ENCODE results near the gene PEX14.

PEX14 gene

DNA sequence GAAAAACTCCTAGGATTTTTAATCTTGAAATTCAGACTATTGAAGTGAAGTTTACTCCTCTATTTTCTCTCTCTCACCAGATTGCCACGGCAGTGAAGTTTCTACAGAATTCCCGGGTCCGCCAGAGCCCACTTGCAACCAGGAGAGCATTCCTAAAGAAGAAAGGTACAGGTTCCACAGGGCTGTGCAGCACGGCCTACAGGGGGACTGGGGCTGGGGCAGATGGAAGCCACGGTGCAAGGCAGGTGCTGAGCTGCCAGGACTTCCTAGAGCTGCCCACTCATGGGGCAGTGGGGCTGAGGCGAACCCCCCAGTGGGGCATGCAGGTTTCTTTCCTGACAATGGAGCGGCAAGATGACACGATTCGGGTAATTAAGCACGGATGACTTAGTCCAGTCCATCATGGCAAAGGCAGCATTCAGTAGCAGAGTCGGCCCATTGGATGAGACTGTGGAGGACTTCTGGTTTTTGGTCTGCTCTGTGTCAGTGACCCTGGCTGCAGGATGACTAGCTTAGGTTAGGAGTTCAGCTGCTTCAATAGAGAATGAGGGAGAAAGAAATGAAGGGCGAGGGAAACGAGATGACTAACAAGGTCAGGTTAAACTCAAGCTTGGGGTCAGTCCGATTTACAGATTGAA is 61.5 kb downstream of the PEX14 start:
- Mint-ChIP-seq H3K27ac (no peak overlapping the region), H3K4me1 (peaks cover 4% of the 10 kb centered on the region), H3K36me3 (peaks cover 41% of the 10 kb centered on the region)

DNA sequence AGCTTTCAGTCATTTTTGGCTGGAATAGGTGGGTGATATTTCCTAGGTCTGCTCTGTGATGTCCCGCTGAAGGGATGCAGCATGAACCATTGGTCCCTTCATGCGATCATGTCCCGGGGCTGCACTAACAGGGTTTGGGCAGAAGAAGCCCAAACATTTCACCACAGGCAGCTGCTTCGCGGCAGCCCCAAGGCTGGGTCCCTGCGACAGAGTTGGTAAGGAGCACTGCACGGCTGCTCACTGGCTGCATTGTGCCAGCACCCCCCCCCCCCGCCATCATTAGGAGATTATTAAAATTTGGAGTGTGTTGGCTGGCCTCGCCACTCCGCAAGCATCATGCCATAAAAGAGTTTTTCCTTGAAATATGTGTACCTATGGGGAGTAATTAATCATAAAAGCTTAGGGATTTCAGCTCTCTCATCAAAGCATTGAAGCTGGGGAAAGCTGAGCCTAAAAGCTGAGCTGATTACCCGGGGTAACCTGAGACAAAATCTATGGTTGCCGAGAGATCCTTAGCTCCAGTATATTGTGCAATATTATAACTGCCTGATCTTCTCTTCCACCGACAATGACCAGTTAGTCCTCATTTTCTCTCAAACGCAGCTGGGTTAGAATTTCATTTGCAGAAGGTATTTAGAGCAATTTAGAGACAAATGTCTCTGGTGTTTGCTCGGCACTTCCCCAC is 62.5 kb downstream of the PEX14 start:
- ATAC-seq = no peak
- no peaks in the 10 kb centered on the region for H3K27me3 Mint-ChIP-seq
- no peaks in the 10 kb centered on the region for H3K9me3 Mint-ChIP-seq
- H3K4me1 Mint-ChIP-seq = peaks cover 4% of the 10 kb centered on the region
- H3K36me3 Mint-ChIP-seq = peaks cover 50% of the 10 kb centered on the region
- H3K4me3 Mint-ChIP-seq = no peak overlapping the region
- no peak overlapping the region for H3K27ac Mint-ChIP-seq

More for the DNA sequence above, 61.5 kb downstream of the PEX14 start:
- Mint-ChIP-seq H3K9me3 (no peaks in the 10 kb centered on the region), H3K4me3 (no peak overlapping the region), H3K27me3 (no peaks in the 10 kb centered on the region)
- no peak for ATAC-seq

DNA sequence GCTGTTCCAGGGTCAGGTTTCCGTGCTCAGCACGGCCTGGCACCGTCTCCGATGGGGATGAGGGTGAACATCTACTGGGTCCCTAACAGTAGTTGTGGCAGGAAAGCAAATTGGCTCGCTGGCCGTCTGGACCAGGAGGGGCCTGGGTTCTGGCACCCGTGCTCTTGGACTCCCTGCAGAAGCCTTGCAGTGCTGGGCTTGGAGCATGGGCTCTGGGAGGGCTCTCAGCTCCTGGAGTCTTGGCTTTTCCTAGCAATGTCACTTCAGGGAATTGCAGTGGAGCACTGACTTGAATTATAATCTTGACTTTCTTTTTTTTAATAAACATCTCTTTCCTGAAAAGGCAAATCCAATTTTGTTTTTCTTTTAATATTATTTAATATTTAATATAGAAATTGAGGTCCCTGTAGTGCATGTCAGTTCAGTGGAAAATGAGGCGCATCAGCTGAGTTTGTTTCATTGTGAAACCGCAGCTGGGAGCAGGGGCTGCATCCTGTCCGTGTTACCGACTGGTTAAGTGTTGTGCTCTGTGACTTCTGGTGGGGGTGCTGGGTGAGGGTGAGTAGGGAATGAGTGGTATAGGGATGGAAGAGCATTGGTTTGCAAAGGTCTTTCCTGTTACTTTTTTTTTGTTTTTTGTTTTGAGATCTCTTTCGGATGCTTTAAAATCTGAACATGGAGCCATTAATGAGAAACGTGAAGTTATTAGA is 64.1 kb downstream of the PEX14 start:
- Mint-ChIP-seq H3K27me3 (no peaks in the 10 kb centered on the region), H3K4me1 (peaks cover 4% of the 10 kb centered on the region), H3K36me3 (peaks cover 66% of the 10 kb centered on the region), H3K9me3 (no peaks in the 10 kb centered on the region), H3K27ac (no peak overlapping the region), H3K4me3 (no peak overlapping the region)
- ATAC-seq = no peak

DNA sequence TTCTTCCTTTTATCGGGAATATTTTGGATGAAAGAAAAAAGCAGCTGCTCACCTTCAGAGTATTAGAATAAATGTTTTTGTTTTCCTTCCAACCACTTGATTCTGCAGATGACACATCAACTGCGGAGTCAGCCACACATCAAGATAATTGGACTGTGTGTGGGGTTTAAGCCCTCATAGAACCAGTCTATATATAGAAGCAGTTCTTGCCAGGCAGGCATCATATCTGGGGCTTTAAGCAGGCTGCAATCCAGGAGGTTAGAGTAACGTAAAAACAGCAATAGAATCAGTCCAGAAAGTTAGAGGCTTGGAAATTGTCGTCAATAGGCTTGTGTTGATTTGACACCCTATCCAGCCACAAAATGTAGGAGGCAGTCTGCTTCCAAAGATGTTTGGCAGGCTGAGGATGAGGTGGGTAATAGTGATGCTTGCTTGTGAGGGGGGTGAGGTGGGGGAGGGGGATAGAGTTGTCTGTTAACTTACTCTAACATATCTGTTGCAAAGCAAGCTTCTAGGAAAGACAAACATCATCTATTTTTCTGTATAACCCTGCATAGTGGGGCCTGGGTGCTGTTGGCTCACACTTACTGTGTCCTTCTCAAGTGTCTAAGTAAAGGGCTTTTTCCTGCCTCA is 64.8 kb downstream of the PEX14 start:
- H3K27me3 Mint-ChIP-seq = no peaks in the 10 kb centered on the region
- H3K4me3 Mint-ChIP-seq = no peak overlapping the region
- peaks cover 73% of the 10 kb centered on the region for H3K36me3 Mint-ChIP-seq
- no peak overlapping the region for H3K27ac Mint-ChIP-seq
- no peak for ATAC-seq
- H3K9me3 Mint-ChIP-seq = no peaks in the 10 kb centered on the region
- H3K4me1 Mint-ChIP-seq = peaks cover under 1% of the 10 kb centered on the region

DNA sequence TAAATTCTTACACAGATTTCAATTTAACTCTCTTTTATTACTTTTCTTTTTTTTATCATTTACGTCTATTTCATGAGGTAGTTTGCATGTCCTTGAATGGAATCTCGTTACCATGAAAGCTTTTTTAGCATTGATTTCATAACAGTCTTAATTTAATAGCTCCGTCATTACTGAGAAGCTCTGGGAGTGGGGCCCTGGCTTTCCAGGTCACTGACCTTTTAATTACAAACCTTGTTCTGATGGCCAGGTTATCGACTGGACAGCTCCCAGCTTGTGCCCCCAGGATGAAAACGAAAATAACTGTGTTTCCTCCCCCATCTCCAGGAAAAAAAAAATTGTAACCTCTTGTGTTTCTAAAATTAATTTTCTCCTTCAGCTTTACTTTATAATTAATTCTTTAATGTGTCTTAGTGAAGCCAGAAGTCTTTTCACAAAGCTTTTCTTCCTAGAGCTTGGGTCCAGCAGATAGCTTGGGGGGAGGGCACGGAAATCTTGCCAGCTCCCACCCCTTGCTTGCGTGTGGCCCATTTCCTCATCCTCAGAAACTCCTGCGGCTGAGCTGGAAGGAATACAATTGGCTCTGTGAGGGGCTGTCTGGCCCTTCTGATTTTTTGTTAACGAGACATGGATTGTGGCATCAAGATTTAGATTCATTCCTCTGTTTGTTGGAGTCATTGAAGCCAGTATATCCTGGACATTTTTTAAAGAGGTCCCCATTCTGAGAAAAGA is 65.7 kb downstream of the PEX14 start:
- no peak for ATAC-seq
- Mint-ChIP-seq H3K4me1 (no peaks in the 10 kb centered on the region), H3K27ac (no peak overlapping the region), H3K9me3 (no peaks in the 10 kb centered on the region), H3K27me3 (no peaks in the 10 kb centered on the region), H3K4me3 (no peak overlapping the region), H3K36me3 (peaks cover 72% of the 10 kb centered on the region)

DNA sequence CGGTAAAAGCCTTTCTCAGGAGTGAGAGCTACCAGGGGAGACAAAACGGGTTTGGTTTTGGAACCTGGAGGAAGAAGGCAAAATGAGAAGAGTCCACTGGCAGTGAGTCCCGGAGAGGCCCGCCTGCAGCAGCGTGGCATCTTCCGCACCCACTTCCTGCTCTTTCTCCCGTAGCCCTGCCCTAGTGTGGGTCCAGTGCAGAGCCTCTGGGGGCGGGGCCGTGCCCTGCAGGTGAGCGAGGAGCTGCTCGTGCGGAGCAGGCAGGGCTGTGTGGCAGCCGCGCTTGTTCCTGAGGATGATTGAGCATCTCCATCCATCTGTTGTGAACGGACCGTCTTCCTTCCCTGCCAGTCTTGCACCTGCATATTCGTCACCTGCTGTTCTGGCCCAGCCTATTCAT is 66.5 kb downstream of the PEX14 start:
- H3K9me3 Mint-ChIP-seq = no peaks in the 10 kb centered on the region
- H3K36me3 Mint-ChIP-seq = peaks cover 64% of the 10 kb centered on the region
- no peak overlapping the region for H3K27ac Mint-ChIP-seq
- no peak for ATAC-seq
- no peak overlapping the region for H3K4me3 Mint-ChIP-seq
- H3K4me1 Mint-ChIP-seq = no peaks in the 10 kb centered on the region
- no peaks in the 10 kb centered on the region for H3K27me3 Mint-ChIP-seq

DNA sequence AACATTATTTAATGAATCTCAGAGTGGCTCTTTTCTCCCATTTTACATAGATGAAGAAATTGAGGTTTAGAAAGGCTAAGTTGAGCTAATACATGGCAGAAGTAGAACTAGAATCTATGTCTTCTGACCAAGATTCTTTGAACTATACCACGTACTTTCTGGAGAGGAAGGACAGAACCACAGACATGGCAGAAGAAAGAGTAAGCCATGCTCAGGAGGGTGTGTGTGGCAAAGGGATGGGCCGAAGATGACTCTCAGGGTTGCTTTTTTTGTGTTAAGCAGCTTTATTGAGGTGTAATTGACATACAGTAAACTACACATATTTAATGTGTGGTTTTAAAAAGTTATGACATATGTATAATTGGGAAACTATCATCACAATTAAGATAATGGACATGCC is 69.5 kb downstream of the PEX14 start:
- H3K27me3 Mint-ChIP-seq = no peaks in the 10 kb centered on the region
- peaks cover 56% of the 10 kb centered on the region for H3K36me3 Mint-ChIP-seq
- H3K27ac Mint-ChIP-seq = peak overlapping the region; percentile 24
- H3K4me1 Mint-ChIP-seq = no peaks in the 10 kb centered on the region
- no peak for ATAC-seq
- H3K9me3 Mint-ChIP-seq = no peaks in the 10 kb centered on the region
- no peak overlapping the region for H3K4me3 Mint-ChIP-seq

DNA sequence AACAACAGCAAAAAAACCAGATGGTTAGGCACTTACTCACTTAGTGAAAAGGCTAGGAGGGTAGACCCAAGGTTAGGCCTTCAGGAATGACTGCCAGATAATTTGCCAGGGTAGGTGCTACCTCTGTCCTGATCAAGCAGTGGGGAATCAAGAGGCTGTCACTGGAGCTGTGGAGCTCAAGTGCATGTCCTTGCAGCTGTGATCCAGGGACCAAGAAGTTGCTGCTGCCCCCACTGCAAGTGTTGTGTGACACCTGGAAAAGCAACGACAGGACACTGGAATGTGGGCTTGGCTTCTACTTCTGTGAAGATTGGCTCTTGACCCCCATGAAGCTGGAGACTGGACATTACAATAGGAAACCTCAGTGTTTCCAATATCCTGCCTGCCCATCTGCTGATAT is 72.1 kb downstream of the PEX14 start:
- Mint-ChIP-seq H3K4me1 (no peaks in the 10 kb centered on the region), H3K36me3 (peaks cover 40% of the 10 kb centered on the region), H3K27ac (no peak overlapping the region), H3K4me3 (no peak overlapping the region), H3K27me3 (no peaks in the 10 kb centered on the region), H3K9me3 (no peaks in the 10 kb centered on the region)
- ATAC-seq = no peak

DNA sequence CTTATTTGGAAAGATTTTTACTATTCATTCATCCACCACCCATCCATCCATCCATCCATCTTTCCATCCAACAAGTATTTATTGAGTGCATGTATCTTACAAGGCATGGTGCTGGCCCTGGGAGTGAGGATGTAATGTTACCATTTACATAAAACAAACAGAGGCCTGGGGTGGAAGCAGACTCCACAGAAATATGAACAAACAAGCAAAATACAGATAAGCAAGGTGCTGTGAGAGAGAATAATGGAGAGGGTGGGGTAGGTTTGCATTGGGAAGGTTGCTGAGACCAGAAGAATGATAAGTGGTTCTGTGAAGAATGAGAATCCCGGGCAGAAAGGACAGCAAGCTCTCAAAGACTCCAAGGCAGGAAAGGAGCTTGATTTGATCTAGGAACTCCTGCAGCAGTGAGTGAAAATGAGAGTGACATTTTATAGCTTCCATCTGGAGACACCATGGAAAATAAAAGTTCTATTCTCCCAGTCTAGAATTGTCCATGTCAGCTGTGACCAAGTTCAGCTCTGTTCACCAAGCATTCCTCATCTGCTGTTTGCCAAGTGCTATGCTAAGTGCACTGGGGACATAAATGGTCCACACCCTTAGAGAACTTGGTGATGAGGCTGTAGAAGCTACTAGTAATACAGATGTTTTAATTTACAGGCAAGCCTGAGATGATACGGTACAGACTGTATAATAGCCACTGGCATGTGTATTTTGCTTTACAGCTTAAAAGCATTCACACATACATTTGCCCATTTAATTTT is 75.3 kb downstream of the PEX14 start:
- ATAC-seq = no peak
- Mint-ChIP-seq H3K9me3 (peaks cover 5% of the 10 kb centered on the region), H3K4me1 (peaks cover 17% of the 10 kb centered on the region), H3K27me3 (no peaks in the 10 kb centered on the region), H3K27ac (no peak overlapping the region), H3K4me3 (no peak overlapping the region), H3K36me3 (peaks cover 28% of the 10 kb centered on the region)

DNA sequence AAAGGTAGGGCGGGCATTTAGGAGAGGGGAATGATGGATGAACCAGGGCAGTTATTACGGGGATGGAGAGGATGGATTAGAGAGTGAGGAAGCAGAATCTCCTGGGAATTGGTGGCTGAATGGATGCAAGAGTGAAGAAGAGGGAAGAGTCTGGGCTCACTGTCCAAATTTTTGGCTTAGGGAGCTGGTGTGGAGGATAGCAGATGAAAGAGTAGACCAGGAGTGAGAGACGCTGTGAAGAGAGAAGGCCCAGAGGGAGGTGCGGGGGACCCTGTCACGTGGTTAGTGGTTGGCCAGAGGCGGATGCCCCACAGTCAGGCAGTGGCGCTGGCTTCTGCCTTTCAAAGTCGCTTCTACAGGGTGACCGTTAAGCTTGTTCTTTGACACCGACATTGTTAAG is 78.4 kb downstream of the PEX14 start:
- ATAC-seq = no peak
- H3K27ac Mint-ChIP-seq = no peak overlapping the region
- H3K4me1 Mint-ChIP-seq = peaks cover 39% of the 10 kb centered on the region
- peaks cover 19% of the 10 kb centered on the region for H3K36me3 Mint-ChIP-seq
- H3K4me3 Mint-ChIP-seq = no peak overlapping the region
- H3K9me3 Mint-ChIP-seq = peaks cover 5% of the 10 kb centered on the region
- no peaks in the 10 kb centered on the region for H3K27me3 Mint-ChIP-seq

DNA sequence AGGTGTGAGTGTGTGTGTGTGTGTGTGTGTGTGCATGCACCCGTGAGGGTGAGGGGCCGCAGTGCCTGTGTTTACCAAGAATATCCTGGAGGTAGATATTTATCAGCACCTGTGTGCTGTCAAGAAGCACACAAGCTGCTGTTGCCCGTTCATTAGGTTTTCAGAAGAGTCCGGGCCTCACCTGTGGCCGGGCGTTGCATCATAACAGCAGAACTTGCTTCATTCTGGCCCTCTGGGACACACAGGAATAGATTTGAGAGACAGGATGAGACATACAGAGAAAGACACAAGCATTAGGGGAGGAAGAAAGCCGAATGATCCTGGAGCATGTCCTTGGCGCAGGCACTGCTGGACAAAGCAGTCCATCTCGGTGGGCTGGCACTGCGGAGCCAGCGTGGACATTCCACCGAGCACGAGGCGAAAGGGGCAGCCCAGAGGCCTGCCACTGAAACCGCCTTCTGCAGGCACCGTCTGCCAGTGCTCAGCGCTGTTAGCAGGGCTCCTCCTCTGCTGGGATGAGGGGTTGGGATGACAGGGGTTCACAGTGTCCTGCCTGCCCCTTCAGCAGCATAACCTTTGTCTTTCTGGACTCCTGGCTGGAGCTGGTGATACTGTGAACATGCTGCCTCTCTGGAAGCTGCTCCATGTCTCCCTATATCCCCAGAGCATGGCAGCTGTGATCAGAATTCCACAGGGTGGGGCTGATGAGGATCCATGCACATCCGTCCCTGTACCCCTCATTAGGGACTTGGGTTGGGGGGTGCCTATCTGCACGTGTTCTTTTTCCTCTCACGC is 81.1 kb downstream of the PEX14 start:
- no peaks in the 10 kb centered on the region for H3K27me3 Mint-ChIP-seq
- H3K36me3 Mint-ChIP-seq = peaks cover 21% of the 10 kb centered on the region
- peaks cover 39% of the 10 kb centered on the region for H3K4me1 Mint-ChIP-seq
- H3K27ac Mint-ChIP-seq = peak overlapping the region; percentile 37
- peaks cover 5% of the 10 kb centered on the region for H3K9me3 Mint-ChIP-seq
- peak overlapping the region; percentile 34 for H3K4me3 Mint-ChIP-seq
- ATAC-seq = peak; percentile 61

DNA sequence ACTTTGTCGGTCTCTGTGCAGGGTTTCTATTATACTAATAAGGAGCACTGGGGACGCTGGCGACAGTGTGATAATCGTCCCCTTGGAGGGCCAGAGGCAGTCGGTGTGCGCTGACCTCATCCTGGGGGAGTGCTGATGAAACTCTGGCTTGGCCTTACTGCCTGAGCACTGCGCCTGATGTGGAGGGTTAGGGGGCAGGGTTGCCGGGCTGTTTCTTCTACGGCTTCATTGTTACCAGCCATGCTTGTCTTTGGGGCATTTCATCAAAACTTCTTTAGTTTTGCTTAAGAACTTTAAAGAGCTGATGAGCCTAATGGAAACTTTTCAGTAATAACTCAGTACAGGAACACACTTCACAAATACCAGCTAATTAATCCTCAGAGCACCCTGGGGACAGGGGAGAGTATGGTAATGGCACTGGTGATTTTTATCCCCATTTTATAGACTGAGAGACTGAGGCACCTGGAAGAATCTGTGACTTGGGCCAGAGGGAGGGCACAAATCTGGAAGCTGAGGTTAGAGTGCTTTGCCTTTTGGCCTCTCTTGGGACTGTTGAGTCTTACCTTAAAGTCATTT is 81.8 kb downstream of the PEX14 start:
- H3K36me3 Mint-ChIP-seq = peaks cover 20% of the 10 kb centered on the region
- peaks cover 39% of the 10 kb centered on the region for H3K4me1 Mint-ChIP-seq
- no peaks in the 10 kb centered on the region for H3K27me3 Mint-ChIP-seq
- ATAC-seq = peak; percentile 57
- H3K9me3 Mint-ChIP-seq = peaks cover 5% of the 10 kb centered on the region
- peak overlapping the region; percentile 37 for H3K27ac Mint-ChIP-seq
- H3K4me3 Mint-ChIP-seq = peak overlapping the region; percentile 34

DNA sequence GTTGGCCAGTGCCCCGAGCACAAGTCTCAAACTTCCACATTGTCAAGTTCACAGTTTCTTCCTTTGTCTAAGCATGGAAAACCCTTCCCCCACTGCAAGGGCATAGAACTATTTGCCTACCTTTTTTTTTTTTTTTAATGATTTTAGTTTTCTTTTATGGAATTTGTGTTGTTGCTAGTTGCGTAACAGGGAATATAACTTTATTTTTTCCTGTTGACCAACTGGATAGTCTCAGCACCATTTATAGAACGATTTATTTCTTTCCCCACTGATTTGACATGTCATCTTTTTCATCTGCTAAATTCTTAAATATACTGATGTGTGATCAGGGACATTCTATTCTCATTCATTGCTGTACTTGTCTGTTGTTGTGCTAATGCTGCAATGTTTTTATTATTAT is 83.0 kb downstream of the PEX14 start:
- H3K4me3 Mint-ChIP-seq = no peak overlapping the region
- ATAC-seq = no peak
- peaks cover 29% of the 10 kb centered on the region for H3K36me3 Mint-ChIP-seq
- H3K4me1 Mint-ChIP-seq = peaks cover 44% of the 10 kb centered on the region
- H3K27ac Mint-ChIP-seq = no peak overlapping the region
- H3K27me3 Mint-ChIP-seq = no peaks in the 10 kb centered on the region
- H3K9me3 Mint-ChIP-seq = peaks cover 4% of the 10 kb centered on the region

Data from stimulated activated memory B cell treated with anti-CD40 and anti-IgM and Interleukin-4, amounts not matched to agents 10 μg/mL and 1 μg/mL and 100 μg/mL, for 72 hours (primary cell).